Nephron (organoid): ENCODE results near the gene MRPS11.

Experiments
- H3K27ac Mint-ChIP-seq, 3 experiments: 2 replicates each; pipeline ENCODE4 v1.8.0; 2020; ENCODE audit warnings: mixed read lengths in 3 of 3, mild to moderate bottlenecking in 2 of 3, moderate library complexity in 1 of 3
- H3K27me3 Mint-ChIP-seq: 2 replicates; pipeline ENCODE4 v1.8.0; 2021; ENCODE audit warnings: low read depth, mild to moderate bottlenecking, moderate library complexity, mixed read lengths
- H3K36me3 Mint-ChIP-seq: 2 replicates; pipeline ENCODE4 v1.8.0; 2020; ENCODE audit warnings: low read depth, mixed read lengths
- H3K4me1 Mint-ChIP-seq: 2 replicates; pipeline ENCODE4 v1.8.0; 2020; ENCODE audit warnings: mixed read lengths
- H3K4me3 Mint-ChIP-seq, 3 experiments: 2 replicates each; pipeline ENCODE4 v1.8.0; 2020; ENCODE audit warnings: mild to moderate bottlenecking in 3 of 3, mixed read lengths in 3 of 3, moderate library complexity in 2 of 3
- H3K9me3 Mint-ChIP-seq: 2 replicates; pipeline ENCODE4 v1.8.0; 2020; ENCODE audit warnings: mixed read lengths
- TF ChIP-seq, protein P1 (sequence below), 3 experiments: fragments of 200-600 bp; sonication (generic); IDR thresholded peaks; one replicate each; pipeline ENCODE4 v1.5.0; 2021; ENCODE audit warnings: antibody characterized with exemption in 3 of 3; ENCODE audit not compliant: unreplicated experiment in 3 of 3

The MRPS11 gene

GRCh38 chr15:88440021-88440420 is 27.5 kb upstream of the MRPS11 start:
- TF ChIP-seq, protein P1, sequence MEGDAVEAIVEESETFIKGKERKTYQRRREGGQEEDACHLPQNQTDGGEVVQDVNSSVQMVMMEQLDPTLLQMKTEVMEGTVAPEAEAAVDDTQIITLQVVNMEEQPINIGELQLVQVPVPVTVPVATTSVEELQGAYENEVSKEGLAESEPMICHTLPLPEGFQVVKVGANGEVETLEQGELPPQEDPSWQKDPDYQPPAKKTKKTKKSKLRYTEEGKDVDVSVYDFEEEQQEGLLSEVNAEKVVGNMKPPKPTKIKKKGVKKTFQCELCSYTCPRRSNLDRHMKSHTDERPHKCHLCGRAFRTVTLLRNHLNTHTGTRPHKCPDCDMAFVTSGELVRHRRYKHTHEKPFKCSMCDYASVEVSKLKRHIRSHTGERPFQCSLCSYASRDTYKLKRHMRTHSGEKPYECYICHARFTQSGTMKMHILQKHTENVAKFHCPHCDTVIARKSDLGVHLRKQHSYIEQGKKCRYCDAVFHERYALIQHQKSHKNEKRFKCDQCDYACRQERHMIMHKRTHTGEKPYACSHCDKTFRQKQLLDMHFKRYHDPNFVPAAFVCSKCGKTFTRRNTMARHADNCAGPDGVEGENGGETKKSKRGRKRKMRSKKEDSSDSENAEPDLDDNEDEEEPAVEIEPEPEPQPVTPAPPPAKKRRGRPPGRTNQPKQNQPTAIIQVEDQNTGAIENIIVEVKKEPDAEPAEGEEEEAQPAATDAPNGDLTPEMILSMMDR (IDR thresholded peaks at IDR 0.05; ENCODE audit: unreplicated experiment in 3 of 3) = no peak
- Mint-ChIP-seq H3K4me1 (no peaks in the 10 kb centered on the region), H3K27me3 (peaks cover 29% of the 10 kb centered on the region), H3K27ac (no peak overlapping the region), H3K4me3 (no peak overlapping the region), H3K36me3 (no peaks in the 10 kb centered on the region), H3K9me3 (peaks cover 20% of the 10 kb centered on the region)

DNA sequence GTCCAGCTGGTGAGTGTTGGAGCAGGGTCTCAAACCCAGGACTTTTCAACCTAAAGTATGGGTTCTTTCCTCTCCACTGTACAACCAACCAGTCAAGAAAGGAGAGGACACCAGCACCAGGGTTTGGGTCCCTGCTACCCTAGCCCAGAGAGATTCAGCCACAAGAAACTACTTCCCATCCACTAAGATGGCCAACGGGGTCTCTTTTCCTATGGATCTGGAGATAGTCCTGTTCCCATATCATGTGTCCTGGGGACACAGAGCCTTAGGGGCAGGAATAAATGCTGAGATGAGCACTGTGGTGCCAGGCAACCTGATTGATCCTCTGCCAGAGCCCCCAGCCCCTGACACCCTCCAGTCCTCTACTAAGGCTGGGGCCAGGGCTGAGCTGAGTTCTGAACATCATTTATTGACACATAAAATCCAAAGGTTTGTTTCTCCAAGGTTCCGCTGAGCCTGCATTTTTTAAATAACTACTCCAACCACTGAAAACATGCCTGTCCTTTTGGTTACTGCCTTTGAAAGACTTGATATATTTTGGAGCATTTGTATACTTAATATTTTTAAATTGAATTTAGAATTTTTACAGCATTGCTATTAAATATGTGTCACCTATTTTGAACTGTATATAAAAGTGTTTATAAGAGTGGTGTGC is 26.3 kb upstream of the MRPS11 start:
- no peaks in the 10 kb centered on the region for H3K4me1 Mint-ChIP-seq
- no peak overlapping the region for H3K4me3 Mint-ChIP-seq
- peaks cover 24% of the 10 kb centered on the region for H3K9me3 Mint-ChIP-seq
- H3K27ac Mint-ChIP-seq = no peak overlapping the region
- TF ChIP-seq, protein P1 (IDR thresholded peaks at IDR 0.05; ENCODE audit: unreplicated experiment in 3 of 3) = no peak
- no peaks in the 10 kb centered on the region for H3K36me3 Mint-ChIP-seq
- H3K27me3 Mint-ChIP-seq = peaks cover 25% of the 10 kb centered on the region

DNA sequence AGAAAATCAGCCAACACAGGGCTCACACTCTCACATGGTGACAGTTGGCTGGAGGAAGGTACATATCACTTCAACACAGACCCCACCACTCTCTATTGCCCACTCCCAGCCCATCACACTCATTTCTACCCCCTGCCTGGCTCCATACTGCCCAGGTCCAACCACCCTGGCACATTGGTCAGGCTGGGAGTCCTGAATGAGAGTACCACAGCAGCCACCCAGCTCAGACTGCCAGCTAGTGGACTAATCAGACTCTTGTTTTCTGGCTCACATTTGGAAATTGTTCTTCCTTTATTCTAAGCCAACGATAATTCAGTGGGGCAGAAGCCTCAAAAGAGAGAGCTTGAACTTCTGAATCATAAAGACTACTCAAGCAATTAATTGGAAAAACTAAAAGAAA is 20.3 kb upstream of the MRPS11 start:
- no peak overlapping the region for H3K27ac Mint-ChIP-seq
- TF ChIP-seq, protein P1 (IDR thresholded peaks at IDR 0.05; ENCODE audit: unreplicated experiment in 3 of 3) = no peak

DNA sequence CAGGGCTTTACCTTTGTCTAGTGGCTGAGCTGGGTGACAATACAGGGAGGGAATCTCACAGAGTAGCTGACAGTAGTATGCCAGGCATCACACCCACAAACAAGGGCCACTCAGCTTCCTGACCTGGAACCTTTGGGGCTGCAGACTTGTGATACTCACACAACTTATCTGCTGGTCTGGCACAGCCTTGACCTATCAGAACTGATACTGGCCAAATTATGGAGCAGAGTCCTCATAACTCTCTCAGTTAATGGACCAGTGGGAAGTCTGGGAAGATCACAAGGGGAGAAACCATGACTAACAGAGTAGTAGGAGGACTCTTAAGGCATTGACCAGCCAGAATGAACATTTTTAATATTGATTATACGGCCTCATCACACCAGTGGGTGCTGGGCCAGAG is 19.8 kb upstream of the MRPS11 start:
- Mint-ChIP-seq H3K9me3 (peaks cover 23% of the 10 kb centered on the region), H3K36me3 (no peaks in the 10 kb centered on the region), H3K27ac (no peak overlapping the region), H3K4me1 (no peaks in the 10 kb centered on the region), H3K27me3 (peaks cover 21% of the 10 kb centered on the region), H3K4me3 (no peak overlapping the region)
- TF ChIP-seq, protein P1 (IDR thresholded peaks at IDR 0.05; ENCODE audit: unreplicated experiment in 3 of 3) = no peak

More for the DNA sequence above, 20.3 kb upstream of the MRPS11 start:
- Mint-ChIP-seq H3K4me3 (no peak overlapping the region), H3K4me1 (no peaks in the 10 kb centered on the region), H3K36me3 (no peaks in the 10 kb centered on the region), H3K9me3 (peaks cover 24% of the 10 kb centered on the region), H3K27me3 (peaks cover 24% of the 10 kb centered on the region)

- TF ChIP-seq, protein P1 (IDR thresholded peaks at IDR 0.05; ENCODE audit: unreplicated experiment in 3 of 3) = no peak
- peaks cover 6% of the 10 kb centered on the region for H3K4me1 Mint-ChIP-seq
- H3K27me3 Mint-ChIP-seq = peaks cover 19% of the 10 kb centered on the region
- no peaks in the 10 kb centered on the region for H3K36me3 Mint-ChIP-seq
- no peak overlapping the region for H3K4me3 Mint-ChIP-seq
- H3K27ac Mint-ChIP-seq = no peak overlapping the region
- H3K9me3 Mint-ChIP-seq = peaks cover 11% of the 10 kb centered on the region
Observed at GRCh38 chr15:88448991-88449461, 18.5 kb upstream of the MRPS11 start.

GRCh38 chr15:88449581-88449980 is 17.9 kb upstream of the MRPS11 start:
- Mint-ChIP-seq H3K9me3 (peaks cover 5% of the 10 kb centered on the region), H3K27ac (no peak overlapping the region), H3K36me3 (no peaks in the 10 kb centered on the region), H3K4me3 (no peak overlapping the region), H3K27me3 (peaks cover 19% of the 10 kb centered on the region), H3K4me1 (peaks cover 11% of the 10 kb centered on the region)
- TF ChIP-seq, protein P1 (IDR thresholded peaks at IDR 0.05; ENCODE audit: unreplicated experiment in 3 of 3) = no peak
